ENCODE results near the gene LIMS1. TPM values are rescaled to one million over a fixed set of nuclear protein-coding genes. Genes with fewer than 3 reads are reported as not detected.
"Not testable (repeated sequence)": the region's sequence is repeated elsewhere in the genome, so short reads cannot be mapped to it uniquely, and the experiment has no call there.

Gene LIMS1
- polyA plus RNA-seq, 2 donors, result 11.0 to 14.4 TPM

DNA sequence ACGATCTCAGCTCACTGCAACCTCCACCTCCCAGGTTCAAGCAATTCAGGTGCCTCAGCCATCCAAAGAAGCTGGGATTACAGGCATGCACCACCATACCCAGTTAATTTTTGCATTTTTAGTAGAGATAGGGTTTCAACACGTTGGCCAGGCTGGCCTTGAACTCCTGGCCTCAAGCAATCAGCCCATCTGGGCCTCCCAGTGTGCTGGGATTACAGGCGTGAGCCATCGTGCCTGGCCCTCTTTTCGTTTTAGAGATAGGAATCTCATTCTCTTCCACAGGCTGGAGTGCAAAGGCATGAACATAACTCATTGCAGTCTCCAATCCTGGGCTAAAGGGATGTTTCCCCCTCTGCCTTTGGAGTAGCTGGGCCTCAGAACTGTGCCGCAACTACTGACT lies 182.7 kb downstream of the LIMS1 start:
- not testable (repeated sequence) for H3K9me3 ChIP-seq (ENCODE audit: control insufficient read depth in 2 of 2, insufficient read depth in 1 of 2, low read depth in 1 of 2, low read length in 1 of 2); H3K36me3 ChIP-seq (ENCODE audit: control insufficient read depth in 2 of 2, insufficient read depth in 2 of 2, low read length in 1 of 2)
- WGBS, 2 donors, result 75 to 80% methylated on average over 6 of the region's 6 CpGs

DNA sequence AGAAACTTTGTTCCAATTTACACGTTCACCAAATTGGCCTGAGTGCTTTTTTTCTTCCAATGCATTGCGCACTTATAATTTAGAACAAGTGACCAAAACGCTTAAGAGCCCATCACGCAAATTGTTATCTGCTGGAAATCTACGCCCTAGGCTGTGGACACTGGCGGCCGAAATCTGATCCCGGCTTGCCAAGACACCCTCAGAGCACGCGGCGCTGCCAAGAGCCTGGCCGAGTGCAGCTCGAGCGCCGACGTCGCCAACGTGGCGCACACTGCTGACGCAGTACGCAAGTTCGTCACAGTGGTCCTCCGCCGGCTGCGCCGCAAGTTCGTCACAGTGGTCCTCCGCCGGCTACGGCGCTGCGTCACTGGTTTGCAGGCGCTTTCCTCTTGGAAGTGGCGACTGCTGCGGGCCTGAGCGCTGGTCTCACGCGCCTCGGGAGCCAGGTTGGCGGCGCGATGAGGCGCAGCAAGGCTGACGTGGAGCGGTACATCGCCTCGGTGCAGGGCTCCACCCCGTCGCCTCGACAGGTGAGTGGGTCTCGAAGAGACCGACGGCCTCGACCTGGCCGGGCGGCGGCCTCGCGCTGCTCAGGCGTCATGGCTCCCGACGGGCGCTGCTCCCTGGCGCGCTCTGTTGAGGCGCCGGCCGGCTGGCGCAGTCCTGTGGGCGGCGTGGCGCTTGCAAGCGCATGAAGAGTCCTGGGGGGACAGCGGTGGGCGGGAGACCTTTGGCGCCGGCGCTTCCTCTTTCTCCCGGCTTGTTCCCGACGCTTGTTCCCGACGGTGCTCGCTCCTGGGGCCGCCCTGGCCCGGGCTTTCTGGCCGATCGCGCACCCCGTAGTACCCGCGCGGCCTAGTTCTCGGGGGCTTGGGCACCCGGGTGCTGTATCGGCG lies 185.1 kb downstream of the LIMS1 start, which contains the start of gene RANBP2:
Gene RANBP2 (plus strand): TSS at position 334 of the 896 bp plus-strand sequence. CDS start 125 bp downstream, at position 459.
- Histone ChIP-seq H3K36me3 (ENCODE audit: control insufficient read depth in 2 of 2, insufficient read depth in 2 of 2, low read length in 1 of 2) (no peaks in the 10 kb centered on the region), H3K4me1 (ENCODE audit: control insufficient read depth in 2 of 2, insufficient read depth in 2 of 2, low read length in 1 of 2) (no peaks in the 10 kb centered on the region), H3K27ac (ENCODE audit: low read depth in 2 of 2, low read length in 1 of 2) (peak within 1 kb of the TSS; percentile 94 to 98), H3K4me3 (ENCODE audit: low read depth in 1 of 2, low read length in 2 of 2) (peak within 1 kb of the TSS; percentile 63 to 96), H3K9me3 (ENCODE audit: control insufficient read depth in 2 of 2, insufficient read depth in 1 of 2, low read depth in 1 of 2, low read length in 1 of 2) (no peaks in the 10 kb centered on the region), H3K27me3 (ENCODE audit: control insufficient read depth in 1 of 2, insufficient read depth in 2 of 2, low read length in 2 of 2) (no peaks in the 10 kb centered on the region)
- 0% methylated on average over 97 of the region's 97 CpGs for WGBS, 2 donors

More for the DNA sequence above, 182.7 kb downstream of the LIMS1 start:
- H3K27me3 ChIP-seq (ENCODE audit: control insufficient read depth in 1 of 2, insufficient read depth in 2 of 2, low read length in 2 of 2); H3K4me3 ChIP-seq (ENCODE audit: low read depth in 1 of 2, low read length in 2 of 2); H3K27ac ChIP-seq (ENCODE audit: low read depth in 2 of 2, low read length in 1 of 2); H3K4me1 ChIP-seq (ENCODE audit: control insufficient read depth in 2 of 2, insufficient read depth in 2 of 2, low read length in 1 of 2): not testable (repeated sequence)

DNA sequence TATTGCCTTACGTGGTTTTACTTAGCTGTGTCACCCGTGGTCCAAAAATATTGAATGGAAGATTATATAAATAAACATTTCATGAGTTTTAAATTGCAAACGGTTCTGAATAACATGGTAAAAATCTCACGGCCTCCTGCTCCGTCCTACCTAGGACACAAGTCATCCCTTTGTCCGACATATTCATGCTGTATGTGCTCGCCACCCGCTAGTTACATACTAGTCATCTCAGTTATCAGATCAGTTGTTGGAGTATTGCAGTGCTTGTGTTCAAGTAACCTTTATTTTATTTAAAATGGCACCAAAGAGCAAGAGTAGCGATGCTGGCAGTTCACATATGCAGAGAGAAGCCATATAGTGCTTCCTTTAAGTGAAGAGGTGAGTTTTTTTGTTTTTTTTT lies 191.8 kb downstream of the LIMS1 start:
- not testable (repeated sequence) for H3K9me3 ChIP-seq (ENCODE audit: control insufficient read depth in 2 of 2, insufficient read depth in 1 of 2, low read depth in 1 of 2, low read length in 1 of 2); H3K27me3 ChIP-seq (ENCODE audit: control insufficient read depth in 1 of 2, insufficient read depth in 2 of 2, low read length in 2 of 2); H3K4me1 ChIP-seq (ENCODE audit: control insufficient read depth in 2 of 2, insufficient read depth in 2 of 2, low read length in 1 of 2); H3K27ac ChIP-seq (ENCODE audit: low read depth in 2 of 2, low read length in 1 of 2); H3K4me3 ChIP-seq (ENCODE audit: low read depth in 1 of 2, low read length in 2 of 2); H3K36me3 ChIP-seq (ENCODE audit: control insufficient read depth in 2 of 2, insufficient read depth in 2 of 2, low read length in 1 of 2)
- WGBS, 2 donors, result 66 to 77% methylated on average over 9 of the region's 9 CpGs

DNA sequence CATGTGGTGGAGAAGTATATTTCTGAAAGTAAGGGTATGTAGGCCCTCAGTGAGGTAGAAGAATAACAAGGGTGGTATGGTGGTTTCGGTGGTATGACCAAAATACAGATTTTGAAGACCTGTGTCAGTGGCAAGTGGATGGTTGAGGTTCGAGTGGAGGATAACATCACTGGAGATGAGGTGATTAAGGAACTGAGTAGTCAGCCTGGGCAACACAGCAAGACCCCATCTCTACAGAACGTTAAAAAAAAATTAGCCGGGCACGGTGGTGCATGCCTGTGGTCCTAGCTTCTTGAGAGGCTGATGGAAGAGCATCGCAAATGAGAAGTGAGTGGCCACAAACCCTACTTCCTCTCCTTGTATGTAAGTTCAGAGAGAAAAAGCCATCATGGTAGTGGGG lies 200.4 kb downstream of the LIMS1 start:
- H3K27ac ChIP-seq (ENCODE audit: low read depth in 2 of 2, low read length in 1 of 2); H3K4me3 ChIP-seq (ENCODE audit: low read depth in 1 of 2, low read length in 2 of 2); H3K9me3 ChIP-seq (ENCODE audit: control insufficient read depth in 2 of 2, insufficient read depth in 1 of 2, low read depth in 1 of 2, low read length in 1 of 2); H3K27me3 ChIP-seq (ENCODE audit: control insufficient read depth in 1 of 2, insufficient read depth in 2 of 2, low read length in 2 of 2); H3K36me3 ChIP-seq (ENCODE audit: control insufficient read depth in 2 of 2, insufficient read depth in 2 of 2, low read length in 1 of 2); H3K4me1 ChIP-seq (ENCODE audit: control insufficient read depth in 2 of 2, insufficient read depth in 2 of 2, low read length in 1 of 2): not testable (repeated sequence)
- WGBS, 2 donors, result 96% methylated on average over 6 of the region's 6 CpGs

Other genes starting within 250 kb of the LIMS1 start
- under 1 TPM in 1 of 2 donors, not detected in 1; 0.04 TPM for gene SULT1C2, start 245.6 kb upstream of the LIMS1 start, polyA plus RNA-seq
- under 1 TPM; 0.12 to 0.27 TPM for gene SULT1C4, start 156.5 kb upstream of the LIMS1 start, polyA plus RNA-seq
- gene GCC2, start 85.3 kb upstream of the LIMS1 start, polyA plus RNA-seq, result 1 to 10 TPM; 5.3 to 6.2 TPM
- gene RANBP2, start 185.0 kb downstream of the LIMS1 start, polyA plus RNA-seq, result 10 to 100 TPM in 1 of 2 donors, 1 to 10 TPM in 1; 7.1 to 10.1 TPM